NCI-H2107 treated with DMSO at 0.1 percent for 48 hours (cell line): ENCODE results near the gene ZNF821.
"Not testable (repeated sequence)": the region's sequence is repeated elsewhere in the genome, so short reads cannot be mapped to it uniquely, and the experiment has no call there.

ENCODE experiments used
- DNase-seq: peaks from one replicate; lab custom pipeline; 2025; ENCODE audit not compliant: unreplicated experiment; lab: John Stamatoyannopoulos, UW

ZNF821 gene

DNA sequence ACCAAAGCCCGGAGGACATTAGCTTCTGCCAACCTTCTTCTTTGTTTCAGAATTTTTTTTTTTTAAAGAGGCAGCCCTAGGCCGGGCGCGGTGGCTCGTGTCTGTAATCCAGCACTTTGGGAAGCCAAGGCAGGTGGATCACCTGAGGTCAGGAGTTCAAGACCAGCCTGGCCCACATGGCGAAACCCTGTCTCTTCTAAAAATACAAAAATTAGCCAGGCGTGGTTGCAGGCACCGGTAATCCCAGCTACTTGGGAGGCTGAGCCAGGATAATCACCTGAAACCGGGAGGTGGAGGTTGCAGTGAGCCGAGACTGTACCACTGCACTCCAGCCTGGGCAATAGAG, 66.9 kb downstream of the ZNF821 start:
- not testable (repeated sequence) for DNase-seq

DNA sequence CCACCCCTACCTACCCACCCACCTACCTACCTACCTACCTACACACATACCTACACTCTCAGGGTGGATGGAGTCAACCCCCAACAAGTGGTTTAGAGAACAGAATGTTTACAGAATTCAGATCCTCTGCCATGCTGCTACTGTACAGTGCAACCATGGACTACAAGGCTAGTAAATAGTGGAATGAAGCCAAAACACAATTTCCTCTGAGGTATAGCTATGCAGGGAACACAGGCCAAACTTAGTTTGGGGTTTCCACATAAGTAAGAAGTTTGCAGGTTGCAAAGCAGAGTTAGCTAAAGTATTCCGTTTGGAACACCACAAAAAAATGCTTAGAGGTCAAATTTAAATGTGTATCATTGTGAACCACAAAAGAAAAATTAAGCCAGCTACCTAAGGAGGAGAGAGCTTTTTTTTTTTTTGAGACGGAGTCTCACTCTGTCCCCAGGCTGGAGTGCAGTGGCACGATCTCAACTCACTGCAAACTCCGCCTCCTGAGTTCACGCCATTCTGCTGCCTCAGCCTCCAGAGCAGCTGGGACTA, 72.7 kb downstream of the ZNF821 start:
- no peak for DNase-seq

DNA sequence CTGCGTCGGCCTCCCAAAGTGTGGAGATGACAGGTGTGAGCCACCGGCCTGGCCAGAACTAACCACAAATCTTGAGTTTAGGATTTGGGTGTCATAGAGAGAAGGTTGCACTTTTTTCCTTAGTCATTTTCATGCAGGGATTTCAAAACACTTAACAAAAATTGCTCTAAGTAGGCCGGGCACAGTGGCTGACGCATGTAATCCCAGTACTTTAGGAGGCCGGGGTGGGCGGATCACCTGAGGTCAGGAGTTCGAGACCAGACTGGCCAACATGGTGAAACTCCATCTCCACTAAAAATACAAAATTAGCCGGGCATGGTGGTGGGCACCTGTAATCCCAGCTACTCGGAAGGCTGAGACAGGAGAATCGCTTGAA, 73.8 kb downstream of the ZNF821 start:
- DNase-seq = not testable (repeated sequence)
